Endothelial cell (in vitro differentiated cells): ENCODE data around the gene SCFD2. TPM values are rescaled to one million over a fixed set of nuclear protein-coding genes. Genes with fewer than 3 reads are reported as not detected.
"Not testable (repeated sequence)": the region's sequence is repeated elsewhere in the genome, so short reads cannot be mapped to it uniquely, and the experiment has no call there.

ENCODE experiments used
- DNase-seq: peaks from one replicate; pipeline ENCODE4 v3.0.0; 2021; ENCODE audit warnings: low spot score
- H3K27ac Mint-ChIP-seq: one replicate; pipeline ENCODE4 v1.8.0; 2021; ENCODE audit warnings: mixed read lengths, inconsistent platforms; ENCODE audit not compliant: unreplicated experiment
- H3K27me3 Mint-ChIP-seq: one replicate; pipeline ENCODE4 v1.8.0; 2021; ENCODE audit warnings: mild to moderate bottlenecking, moderate library complexity, mixed read lengths, inconsistent platforms; ENCODE audit not compliant: unreplicated experiment
- H3K36me3 Mint-ChIP-seq: one replicate; pipeline ENCODE4 v1.8.0; 2021; ENCODE audit warnings: mild to moderate bottlenecking, low read depth, mixed read lengths, inconsistent platforms; ENCODE audit not compliant: unreplicated experiment
- H3K4me1 Mint-ChIP-seq: one replicate; pipeline ENCODE4 v1.8.0; 2021; ENCODE audit warnings: mild to moderate bottlenecking, mixed read lengths, inconsistent platforms; ENCODE audit not compliant: unreplicated experiment
- H3K4me3 Mint-ChIP-seq: one replicate; pipeline ENCODE4 v1.8.0; 2021; ENCODE audit warnings: mild to moderate bottlenecking, mixed read lengths, inconsistent platforms; ENCODE audit not compliant: unreplicated experiment
- H3K9me3 Mint-ChIP-seq: one replicate; pipeline ENCODE4 v1.8.0; 2021; ENCODE audit warnings: mixed read lengths, inconsistent platforms; ENCODE audit not compliant: unreplicated experiment
- CTCF ChIP-seq: fragments of 200-600 bp; sonication (generic); IDR thresholded peaks from one replicate; pipeline ENCODE4 v1.5.0; 2021; ENCODE audit warnings: antibody characterized with exemption; ENCODE audit not compliant: unreplicated experiment
- total RNA-seq: library from RNA; stranded (reverse); fragmentation: NEBNext Ultra II Directional; extraction: Animal tissue kit (Norgen Biotek cat#: 25700); gene quantifications from one replicate; pipeline ENCODE4 v1.2.1, GENCODE V29; 2021; ENCODE audit not compliant: unreplicated experiment

The SCFD2 gene
- total RNA-seq, 1 donor from 2014 or later, result 13.6 TPM

- no peaks in the 10 kb centered on the region for H3K36me3 Mint-ChIP-seq
- no peak overlapping the region for H3K27ac Mint-ChIP-seq
- DNase-seq, result no peak
- H3K9me3 Mint-ChIP-seq, result no peaks in the 10 kb centered on the region
- H3K4me3 Mint-ChIP-seq, result no peak overlapping the region
- H3K27me3 Mint-ChIP-seq, result no peaks in the 10 kb centered on the region
- no peaks in the 10 kb centered on the region for H3K4me1 Mint-ChIP-seq
- no peak for TF ChIP-seq CTCF
Observed at GRCh38 chr4:53060278-53060677, 305.6 kb downstream of the SCFD2 start.

DNA sequence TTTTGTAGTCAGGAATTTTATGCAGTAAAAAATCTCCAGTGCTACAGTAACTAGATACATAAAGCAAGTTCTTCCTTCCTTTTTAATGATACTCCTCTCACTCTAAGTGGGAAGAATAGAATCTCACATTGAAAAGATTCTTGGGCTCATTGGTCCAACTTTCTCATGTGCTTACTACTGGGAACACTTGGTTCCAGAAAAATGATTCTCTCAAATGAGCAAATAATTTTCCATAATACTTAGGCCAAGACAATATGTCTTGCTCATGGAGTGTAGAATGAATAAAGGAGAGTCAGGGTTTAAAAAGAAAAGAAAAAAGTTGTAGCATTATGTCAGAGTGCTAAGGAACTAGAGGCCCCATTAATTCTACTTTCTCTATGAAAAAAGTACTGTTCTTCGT lies 306.0 kb downstream of the SCFD2 start:
- H3K4me3 Mint-ChIP-seq, result no peak overlapping the region
- no peaks in the 10 kb centered on the region for H3K9me3 Mint-ChIP-seq
- H3K27ac Mint-ChIP-seq, result no peak overlapping the region
- no peak for DNase-seq
- H3K36me3 Mint-ChIP-seq, result no peaks in the 10 kb centered on the region
- H3K4me1 Mint-ChIP-seq, result no peaks in the 10 kb centered on the region
- H3K27me3 Mint-ChIP-seq, result no peaks in the 10 kb centered on the region
- no peak for TF ChIP-seq CTCF

GRCh38 chr4:53059256-53059655 lies 306.6 kb downstream of the SCFD2 start:
- Mint-ChIP-seq H3K36me3 (no peaks in the 10 kb centered on the region), H3K4me3 (no peak overlapping the region), H3K27me3 (no peaks in the 10 kb centered on the region), H3K4me1 (no peaks in the 10 kb centered on the region), H3K9me3 (no peaks in the 10 kb centered on the region), H3K27ac (no peak overlapping the region)
- no peak for TF ChIP-seq CTCF
- no peak for DNase-seq

GRCh38 chr4:53057679-53058078 lies 308.2 kb downstream of the SCFD2 start:
- DNase-seq, result no peak
- no peaks in the 10 kb centered on the region for H3K36me3 Mint-ChIP-seq
- H3K4me1 Mint-ChIP-seq, result no peaks in the 10 kb centered on the region
- no peak overlapping the region for H3K27ac Mint-ChIP-seq
- no peak for TF ChIP-seq CTCF
- H3K4me3 Mint-ChIP-seq, result no peak overlapping the region
- H3K9me3 Mint-ChIP-seq, result no peaks in the 10 kb centered on the region
- no peaks in the 10 kb centered on the region for H3K27me3 Mint-ChIP-seq

DNA sequence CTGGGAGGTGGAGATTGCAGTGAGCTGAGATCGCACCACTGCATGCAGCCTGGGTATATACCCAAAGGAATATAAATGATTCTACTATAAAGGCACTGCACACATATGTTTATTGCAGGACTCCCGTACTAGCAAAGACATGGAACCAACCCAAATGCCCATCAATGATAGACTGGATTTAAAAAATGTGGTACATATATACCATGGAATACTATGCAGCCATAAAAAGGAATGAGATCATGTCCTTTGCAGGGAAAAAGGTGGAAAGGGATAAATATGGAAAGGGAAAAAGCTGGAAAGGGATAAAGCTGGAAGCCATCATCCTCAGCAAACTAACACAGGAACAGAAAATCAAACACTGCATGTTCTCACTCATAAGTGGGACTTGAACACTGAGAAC lies 308.8 kb downstream of the SCFD2 start:
- H3K27ac Mint-ChIP-seq, H3K27me3 Mint-ChIP-seq, H3K4me3 Mint-ChIP-seq, H3K4me1 Mint-ChIP-seq, H3K36me3 Mint-ChIP-seq, DNase-seq, H3K9me3 Mint-ChIP-seq: not testable (repeated sequence)
